HL-60/S4 treated with phorbol 12-myristate 13-acetate at 8.2 ng/mL for 4 days and 3 days (cell line): ENCODE results near the gene MAT2A.
"Not testable (repeated sequence)": the region's sequence is repeated elsewhere in the genome, so short reads cannot be mapped to it uniquely, and the experiment has no call there.

Experiments used
- in situ Hi-C: fragments of 300-500 bp; cut with MboI; formaldehyde crosslinking; loops from 2 replicates; pipeline ENCODE4 v1.15.0; 2022; ENCODE audit warnings: low sequenced_read_pairs

Gene MAT2A

GRCh38 chr2:85577386-85578242, 38.6 kb downstream of the MAT2A start, which contains the start of gene VAMP8:
TSS of gene VAMP8 (plus strand) at chr2:85577586. CDS start at chr2:85577647, 61 bp downstream.
- in situ Hi-C loops, result no loop called here

- in situ Hi-C loops, result no loop called here
Measured at GRCh38 chr2:85578243-85579180, 39.5 kb downstream of the MAT2A start.

GRCh38 chr2:85579266-85579935, 40.4 kb downstream of the MAT2A start:
- in situ Hi-C loops, result no loop called here

- in situ Hi-C loops, result no loop called here
Measured at GRCh38 chr2:85580206-85580605, 41.2 kb downstream of the MAT2A start.

GRCh38 chr2:85582492-85582891, 43.5 kb downstream of the MAT2A start:
- in situ Hi-C loops, result no loop called here

GRCh38 chr2:85583667-85584353, 44.8 kb downstream of the MAT2A start:
- in situ Hi-C loops, result no loop called here

GRCh38 chr2:85584354-85584856, 45.4 kb downstream of the MAT2A start, which contains the start of gene VAMP5:
TSS of gene VAMP5 (plus strand) at chr2:85584431. CDS start at chr2:85584491, 60 bp downstream.
- in situ Hi-C loops, result no loop called here

GRCh38 chr2:85584857-85585780, 46.2 kb downstream of the MAT2A start:
- in situ Hi-C loops, result no loop called here

- in situ Hi-C loops, result no loop called here
Measured at GRCh38 chr2:85585781-85586105, 46.8 kb downstream of the MAT2A start.

GRCh38 chr2:85588236-85588635, 49.3 kb downstream of the MAT2A start:
- in situ Hi-C loops, result no loop called here

- in situ Hi-C loops, result no loop called here
Measured at GRCh38 chr2:85588645-85589044, 49.7 kb downstream of the MAT2A start.

GRCh38 chr2:85589181-85589580, 50.2 kb downstream of the MAT2A start:
- in situ Hi-C loops, result no loop called here

GRCh38 chr2:85589982-85590791, 51.2 kb downstream of the MAT2A start:
- in situ Hi-C loops, result no loop called here

GRCh38 chr2:85590950-85591349, 52.0 kb downstream of the MAT2A start:
- in situ Hi-C loops, result no loop called here

GRCh38 chr2:85591563-85591962, 52.6 kb downstream of the MAT2A start:
- in situ Hi-C loops, result no loop called here

- in situ Hi-C loops, result not testable (repeated sequence)
Measured at GRCh38 chr2:85592299-85592698, 53.3 kb downstream of the MAT2A start.

- in situ Hi-C loops, result no loop called here
Measured at GRCh38 chr2:85593023-85593422, 54.1 kb downstream of the MAT2A start.
